ENCODE results near the gene PCP4L1.

DNA sequence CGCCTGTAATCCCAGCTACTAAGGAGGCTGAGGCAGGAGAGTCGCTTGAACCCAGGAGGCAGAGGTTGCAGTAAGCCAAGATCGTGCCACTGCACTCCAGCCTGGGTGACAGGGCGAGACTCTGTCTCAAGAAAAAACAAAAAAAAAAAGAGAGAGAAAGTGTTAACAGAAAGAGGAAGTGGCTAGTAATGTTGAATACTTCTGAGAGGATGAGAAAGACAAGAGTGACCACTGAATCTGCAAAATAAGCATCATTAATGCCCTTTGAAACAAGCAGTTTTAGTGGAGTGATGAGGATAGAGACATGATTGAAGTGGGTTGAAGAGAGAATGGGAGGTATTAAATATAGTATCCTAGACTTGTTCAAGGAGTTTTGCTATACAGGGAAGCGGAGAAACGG, 39.6 kb downstream of the PCP4L1 start:
- TF ChIP-seq, protein P1, sequence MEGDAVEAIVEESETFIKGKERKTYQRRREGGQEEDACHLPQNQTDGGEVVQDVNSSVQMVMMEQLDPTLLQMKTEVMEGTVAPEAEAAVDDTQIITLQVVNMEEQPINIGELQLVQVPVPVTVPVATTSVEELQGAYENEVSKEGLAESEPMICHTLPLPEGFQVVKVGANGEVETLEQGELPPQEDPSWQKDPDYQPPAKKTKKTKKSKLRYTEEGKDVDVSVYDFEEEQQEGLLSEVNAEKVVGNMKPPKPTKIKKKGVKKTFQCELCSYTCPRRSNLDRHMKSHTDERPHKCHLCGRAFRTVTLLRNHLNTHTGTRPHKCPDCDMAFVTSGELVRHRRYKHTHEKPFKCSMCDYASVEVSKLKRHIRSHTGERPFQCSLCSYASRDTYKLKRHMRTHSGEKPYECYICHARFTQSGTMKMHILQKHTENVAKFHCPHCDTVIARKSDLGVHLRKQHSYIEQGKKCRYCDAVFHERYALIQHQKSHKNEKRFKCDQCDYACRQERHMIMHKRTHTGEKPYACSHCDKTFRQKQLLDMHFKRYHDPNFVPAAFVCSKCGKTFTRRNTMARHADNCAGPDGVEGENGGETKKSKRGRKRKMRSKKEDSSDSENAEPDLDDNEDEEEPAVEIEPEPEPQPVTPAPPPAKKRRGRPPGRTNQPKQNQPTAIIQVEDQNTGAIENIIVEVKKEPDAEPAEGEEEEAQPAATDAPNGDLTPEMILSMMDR (IDR thresholded peaks at IDR 0.05 in 8 of 11, conservative IDR thresholded peaks at IDR 0.05 in 3 of 11), result no peak
- TF ChIP-seq POLR2A (IDR thresholded peaks at IDR 0.05) (no peak), POLR2AphosphoS5 (IDR thresholded peaks at IDR 0.05) (no peak)

Data from spleen (tissue), 7 donors.